Ascending aorta (tissue), 2 donors: ENCODE data around the gene ZNF423. TPM values are rescaled to one million over a fixed set of nuclear protein-coding genes. Genes with fewer than 3 reads are reported as not detected.

Experiments used
- DNase-seq, 2 donors: peaks; one replicate each; pipeline ENCODE4 v3.0.0-alpha.2; 2019; ENCODE audit warnings: low spot score in 2 of 2
- H3K27ac ChIP-seq, 2 donors: fragments of 200-600 bp; sonication (generic); one replicate each; pipeline ENCODE4 v1.5.1; 2016 to 2017; ENCODE audit warnings: mild to moderate bottlenecking in 1 of 2
- H3K27me3 ChIP-seq: fragments of 200-600 bp; sonication (generic); one replicate; pipeline ENCODE4 v1.5.1; 2017
- H3K36me3 ChIP-seq, 2 donors: fragments of 200-600 bp; sonication (generic); one replicate each; pipeline ENCODE4 v1.5.1; 2016
- H3K4me1 ChIP-seq, 2 donors: fragments of 200-600 bp; sonication (generic); one replicate each; pipeline ENCODE4 v1.5.1; 2016 to 2017; ENCODE audit warnings: mild to moderate bottlenecking in 1 of 2
- H3K4me3 ChIP-seq, 2 donors: fragments of 200-600 bp; sonication (generic); one replicate each; pipeline ENCODE4 v1.5.1; 2016 to 2017; ENCODE audit warnings: mild to moderate bottlenecking in 1 of 2
- H3K9me3 ChIP-seq, 2 donors: fragments of 200-600 bp; sonication (generic); one replicate each; pipeline ENCODE4 v1.5.1; 2016
- CTCF ChIP-seq, 3 experiments: fragments of 200-600 bp in 2 of 3; fragments of 450-650 bp in 1 of 3; sonication (generic) in 2 of 3; IDR thresholded peaks; one replicate each; pipeline ENCODE4 v1.5.1; 2016 to 2019; ENCODE audit warnings: antibody characterized with exemption in 3 of 3, mild to moderate bottlenecking in 1 of 3, moderate library complexity in 1 of 3
- intact Hi-C: fragments of 100-400 bp; cut with DNase I; formaldehyde crosslinking; loops from one replicate; pipeline ENCODE4 v1.15.1; 2023
- total RNA-seq: library from RNA; depleted of rRNA; stranded (reverse); fragments of >200 nt; gene quantifications from one replicate; pipeline ENCODE4 v1.1.0, GENCODE V29; 2016

Gene ZNF423
- total RNA-seq, 1 donor from 2014 or later: 42.9 TPM

GRCh38 chr16:49674990-49675389, 180.9 kb downstream of the ZNF423 start:
- no peak overlapping the region for H3K27ac ChIP-seq
- no peaks in the 10 kb centered on the region for H3K9me3 ChIP-seq
- no peaks in the 10 kb centered on the region for H3K36me3 ChIP-seq
- no peak for TF ChIP-seq CTCF (IDR thresholded peaks at IDR 0.05)
- intact Hi-C loops: no loop called here
- no peak overlapping the region for H3K4me3 ChIP-seq
- DNase-seq: no peak
- no peaks in the 10 kb centered on the region for H3K4me1 ChIP-seq
- H3K27me3 ChIP-seq: no peaks in the 10 kb centered on the region

GRCh38 chr16:49674351-49674851, 181.5 kb downstream of the ZNF423 start:
- TF ChIP-seq CTCF (IDR thresholded peaks at IDR 0.05): no peak

GRCh38 chr16:49673442-49673841, 182.5 kb downstream of the ZNF423 start:
- Histone ChIP-seq H3K27me3 (no peaks in the 10 kb centered on the region), H3K27ac (no peak overlapping the region), H3K36me3 (no peaks in the 10 kb centered on the region), H3K9me3 (no peaks in the 10 kb centered on the region), H3K4me1 (no peaks in the 10 kb centered on the region), H3K4me3 (no peak overlapping the region)
- intact Hi-C loops: no loop called here
- TF ChIP-seq CTCF (IDR thresholded peaks at IDR 0.05): no peak
- no peak for DNase-seq

More at GRCh38 chr16:49674351-49674851, 181.5 kb downstream of the ZNF423 start:
- H3K27me3 ChIP-seq: no peaks in the 10 kb centered on the region
- H3K36me3 ChIP-seq: no peaks in the 10 kb centered on the region
- no peak overlapping the region for H3K27ac ChIP-seq
- no peaks in the 10 kb centered on the region for H3K4me1 ChIP-seq
- no peak overlapping the region for H3K4me3 ChIP-seq
- intact Hi-C loops: no loop called here
- no peaks in the 10 kb centered on the region for H3K9me3 ChIP-seq
- DNase-seq: no peak

GRCh38 chr16:49672753-49673152, 183.2 kb downstream of the ZNF423 start:
- Histone ChIP-seq H3K9me3 (no peaks in the 10 kb centered on the region), H3K4me3 (no peak overlapping the region), H3K27ac (no peak overlapping the region), H3K4me1 (no peaks in the 10 kb centered on the region), H3K27me3 (no peaks in the 10 kb centered on the region), H3K36me3 (no peaks in the 10 kb centered on the region)
- intact Hi-C loops: no loop called here
- no peak for TF ChIP-seq CTCF (IDR thresholded peaks at IDR 0.05)
- no peak for DNase-seq

GRCh38 chr16:49671333-49671732, 184.6 kb downstream of the ZNF423 start:
- H3K27me3 ChIP-seq: no peaks in the 10 kb centered on the region
- intact Hi-C loops: no loop called here

More at GRCh38 chr16:49671333-49671732, 184.6 kb downstream of the ZNF423 start:
- Histone ChIP-seq H3K4me1 (no peaks in the 10 kb centered on the region), H3K9me3 (no peaks in the 10 kb centered on the region), H3K36me3 (no peaks in the 10 kb centered on the region), H3K27ac (no peak overlapping the region), H3K4me3 (no peak overlapping the region)
- no peak for TF ChIP-seq CTCF (IDR thresholded peaks at IDR 0.05)
- no peak for DNase-seq
